ENCODE results near the gene CDC26.

- no peak for TF ChIP-seq CTCF (IDR thresholded peaks at IDR 0.05; ENCODE audit: poor library complexity, severe bottlenecking)
- no peak for TF ChIP-seq EZH2 (IDR thresholded peaks at IDR 0.05; ENCODE audit: borderline replicate concordance, insufficient read depth, low read length, poor library complexity, severe bottlenecking)
- no peak for TF ChIP-seq TAF1 (IDR thresholded peaks at IDR 0.05; ENCODE audit: low read depth)
- TF ChIP-seq REST (IDR thresholded peaks at IDR 0.05; ENCODE audit: borderline replicate concordance), result no peak
- no peak for TF ChIP-seq EP300 (conservative IDR thresholded peaks at IDR 0.05; ENCODE audit: poor library complexity, severe bottlenecking)
- TF ChIP-seq RAD21 (conservative IDR thresholded peaks at IDR 0.05), result no peak
- no peak for TF ChIP-seq POLR2AphosphoS5 (IDR thresholded peaks at IDR 0.05)
- no peak for TF ChIP-seq MXI1 (conservative IDR thresholded peaks at IDR 0.05; ENCODE audit: poor library complexity, severe bottlenecking)
Measured at GRCh38 chr9:113245894-113246293, 29.5 kb downstream of the CDC26 start.

Measured in neural cell (in vitro differentiated cells).